ENCODE data around the gene COG2. TPM values are rescaled to one million over a fixed set of nuclear protein-coding genes. Genes with fewer than 3 reads are reported as not detected.

Gene COG2
- total RNA-seq, 1 donor from 2014 or later = 29.7 TPM

GRCh38 chr1:230621324-230622030 lies 20.8 kb upstream of the COG2 start:
- Histone ChIP-seq H3K27me3 (ENCODE audit: control insufficient read depth, insufficient read depth, low read length) (no peaks in the 10 kb centered on the region), H3K36me3 (ENCODE audit: control insufficient read depth, insufficient read depth, low read length) (no peaks in the 10 kb centered on the region), H3K4me3 (ENCODE audit: low read depth, low read length) (no peak overlapping the region)
- TF ChIP-seq, protein P1, sequence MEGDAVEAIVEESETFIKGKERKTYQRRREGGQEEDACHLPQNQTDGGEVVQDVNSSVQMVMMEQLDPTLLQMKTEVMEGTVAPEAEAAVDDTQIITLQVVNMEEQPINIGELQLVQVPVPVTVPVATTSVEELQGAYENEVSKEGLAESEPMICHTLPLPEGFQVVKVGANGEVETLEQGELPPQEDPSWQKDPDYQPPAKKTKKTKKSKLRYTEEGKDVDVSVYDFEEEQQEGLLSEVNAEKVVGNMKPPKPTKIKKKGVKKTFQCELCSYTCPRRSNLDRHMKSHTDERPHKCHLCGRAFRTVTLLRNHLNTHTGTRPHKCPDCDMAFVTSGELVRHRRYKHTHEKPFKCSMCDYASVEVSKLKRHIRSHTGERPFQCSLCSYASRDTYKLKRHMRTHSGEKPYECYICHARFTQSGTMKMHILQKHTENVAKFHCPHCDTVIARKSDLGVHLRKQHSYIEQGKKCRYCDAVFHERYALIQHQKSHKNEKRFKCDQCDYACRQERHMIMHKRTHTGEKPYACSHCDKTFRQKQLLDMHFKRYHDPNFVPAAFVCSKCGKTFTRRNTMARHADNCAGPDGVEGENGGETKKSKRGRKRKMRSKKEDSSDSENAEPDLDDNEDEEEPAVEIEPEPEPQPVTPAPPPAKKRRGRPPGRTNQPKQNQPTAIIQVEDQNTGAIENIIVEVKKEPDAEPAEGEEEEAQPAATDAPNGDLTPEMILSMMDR (IDR thresholded peaks at IDR 0.05; ENCODE audit: insufficient read depth, low read length, poor library complexity, severe bottlenecking) = no peak
- no peak for DNase-seq (ENCODE audit: low read depth)

DNA sequence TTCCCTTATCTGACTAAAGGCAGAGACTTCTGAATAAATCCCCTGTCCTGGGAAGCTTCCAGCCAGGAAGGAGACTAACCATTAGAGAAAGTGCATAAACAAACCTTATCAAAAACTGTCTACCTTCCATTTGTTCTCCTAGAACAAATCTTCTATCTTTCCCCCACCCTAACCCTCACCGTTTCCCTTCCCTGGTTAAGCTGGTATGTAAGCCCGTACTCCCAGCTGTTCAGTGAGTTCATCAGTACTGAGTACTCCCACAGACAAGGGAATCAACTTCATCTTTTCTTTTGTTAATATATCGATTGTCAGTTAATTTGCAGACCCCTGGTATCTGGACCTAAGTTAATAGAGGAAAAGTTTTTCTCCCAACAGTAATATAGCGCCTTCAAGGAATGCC lies 20.1 kb upstream of the COG2 start:
- Histone ChIP-seq H3K36me3 (ENCODE audit: control insufficient read depth, insufficient read depth, low read length) (no peaks in the 10 kb centered on the region), H3K4me3 (ENCODE audit: low read depth, low read length) (no peak overlapping the region), H3K27me3 (ENCODE audit: control insufficient read depth, insufficient read depth, low read length) (no peaks in the 10 kb centered on the region)
- DNase-seq (ENCODE audit: low read depth) = no peak
- TF ChIP-seq, protein P1 (IDR thresholded peaks at IDR 0.05; ENCODE audit: insufficient read depth, low read length, poor library complexity, severe bottlenecking) = no peak

DNA sequence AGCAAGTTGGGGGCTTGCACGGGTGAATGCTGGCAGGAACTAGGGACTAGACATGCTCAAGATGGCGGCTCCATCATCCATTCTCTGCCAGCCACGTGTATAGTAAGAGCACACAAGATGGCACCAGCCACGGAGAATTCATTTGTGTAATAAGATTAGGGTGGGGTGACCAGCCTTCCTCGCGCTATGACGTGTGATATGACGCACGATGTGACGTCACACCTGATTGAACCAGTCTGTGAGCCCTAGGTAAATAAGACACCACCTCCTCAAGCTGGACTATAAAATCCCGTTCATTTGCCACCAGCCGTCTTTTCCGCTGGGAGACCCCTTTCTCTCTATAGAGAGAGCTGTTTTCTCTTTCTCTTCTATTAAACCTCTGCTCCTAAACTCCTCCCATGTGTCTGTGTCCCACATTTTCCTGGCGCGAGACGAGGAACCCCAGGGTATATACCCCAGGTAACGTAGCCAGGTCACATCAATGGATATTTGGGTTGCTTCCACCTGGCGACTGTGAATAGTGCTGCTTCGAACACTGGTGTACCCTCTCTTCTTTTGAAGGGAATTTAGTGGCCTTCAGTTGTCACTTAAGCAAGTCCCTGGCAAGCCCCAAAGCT lies 18.1 kb upstream of the COG2 start:
- H3K4me3 ChIP-seq (ENCODE audit: low read depth, low read length) = no peak overlapping the region
- no peak for DNase-seq (ENCODE audit: low read depth)
- TF ChIP-seq, protein P1 (IDR thresholded peaks at IDR 0.05; ENCODE audit: insufficient read depth, low read length, poor library complexity, severe bottlenecking) = no peak
- no peaks in the 10 kb centered on the region for H3K36me3 ChIP-seq (ENCODE audit: control insufficient read depth, insufficient read depth, low read length)
- H3K27me3 ChIP-seq (ENCODE audit: control insufficient read depth, insufficient read depth, low read length) = no peaks in the 10 kb centered on the region

GRCh38 chr1:230626232-230626631 lies 16.0 kb upstream of the COG2 start:
- no peak for DNase-seq (ENCODE audit: low read depth)
- no peaks in the 10 kb centered on the region for H3K36me3 ChIP-seq (ENCODE audit: control insufficient read depth, insufficient read depth, low read length)
- TF ChIP-seq, protein P1 (IDR thresholded peaks at IDR 0.05; ENCODE audit: insufficient read depth, low read length, poor library complexity, severe bottlenecking) = no peak
- no peak overlapping the region for H3K4me3 ChIP-seq (ENCODE audit: low read depth, low read length)
- H3K27me3 ChIP-seq (ENCODE audit: control insufficient read depth, insufficient read depth, low read length) = no peaks in the 10 kb centered on the region

DNA sequence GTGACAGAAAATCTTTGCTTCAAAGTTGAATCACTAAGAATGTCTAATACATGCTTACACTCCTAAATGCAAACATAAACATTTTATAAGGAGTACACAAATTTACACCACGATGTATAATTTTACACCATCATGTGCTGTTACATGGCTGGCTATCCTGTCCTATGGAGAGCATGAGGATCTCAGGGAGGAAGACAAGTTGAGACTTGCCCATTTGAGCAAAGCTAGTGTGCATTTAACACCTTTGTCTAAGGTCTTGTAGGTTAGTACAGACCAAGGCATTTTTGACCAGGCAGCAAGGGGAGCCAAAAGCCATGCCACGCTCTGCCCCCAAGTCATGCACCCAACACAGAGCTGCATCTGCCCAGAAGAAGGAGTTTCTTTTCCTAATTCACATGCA lies 14.5 kb upstream of the COG2 start:
- no peak for DNase-seq (ENCODE audit: low read depth)
- H3K27me3 ChIP-seq (ENCODE audit: control insufficient read depth, insufficient read depth, low read length) = no peaks in the 10 kb centered on the region
- no peak overlapping the region for H3K4me3 ChIP-seq (ENCODE audit: low read depth, low read length)
- TF ChIP-seq, protein P1 (IDR thresholded peaks at IDR 0.05; ENCODE audit: insufficient read depth, low read length, poor library complexity, severe bottlenecking) = no peak
- H3K36me3 ChIP-seq (ENCODE audit: control insufficient read depth, insufficient read depth, low read length) = no peaks in the 10 kb centered on the region

All from kidney epithelial cell (primary cell).